DMS 273 (cell line): ENCODE measurements around the gene EPB41L5.
A peak's percentile ranks its signal among the peaks of the same experiment; 100 is the strongest.

Experiments
- DNase-seq: peaks from one replicate; lab custom pipeline; 2025; ENCODE audit not compliant: unreplicated experiment; lab: John Stamatoyannopoulos, UW

EPB41L5 gene

DNA sequence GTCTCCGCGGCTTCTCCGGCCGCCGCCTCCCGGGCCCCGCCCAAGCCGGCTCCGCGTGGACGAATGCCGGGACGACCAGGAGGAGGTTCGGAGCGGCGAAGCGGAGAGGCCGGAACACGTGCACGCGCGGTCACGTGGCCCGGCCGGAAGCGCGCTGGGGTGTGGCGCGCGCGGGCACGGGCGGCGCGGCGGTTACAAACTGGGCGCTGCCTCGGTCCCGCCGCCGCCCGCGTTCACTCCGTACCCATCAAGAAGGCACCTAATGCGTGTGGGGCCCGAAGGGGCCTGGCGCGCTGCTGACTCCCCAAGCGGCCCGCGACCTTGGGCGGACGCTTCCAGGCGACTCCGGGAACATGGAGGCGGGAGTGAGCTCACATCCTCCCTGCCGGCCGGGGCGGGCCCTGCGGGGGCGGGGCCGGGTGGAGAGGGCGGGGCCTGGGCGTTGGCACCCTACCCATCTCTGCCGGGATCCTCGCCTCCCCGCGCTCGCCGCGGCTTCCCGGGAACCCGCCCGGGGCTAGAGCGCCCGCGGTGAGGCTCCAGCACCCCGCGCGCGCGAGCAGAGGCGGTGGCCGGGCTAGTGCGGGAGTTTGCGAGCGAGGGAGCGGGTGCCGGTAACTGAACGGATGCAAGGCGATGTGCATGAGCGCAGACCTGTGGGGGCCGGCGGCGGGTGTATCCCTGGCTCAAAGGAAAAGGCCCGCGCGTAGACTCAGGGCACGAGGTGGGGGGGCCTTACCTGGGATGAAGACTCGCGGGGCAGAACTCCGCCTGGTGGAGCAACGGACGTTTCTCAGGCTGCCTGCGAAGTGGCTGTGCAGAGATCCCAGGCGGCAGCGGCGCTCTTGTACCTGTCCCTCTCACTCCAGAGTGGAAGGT is 210.4 kb downstream of the EPB41L5 start, which contains the start of gene TMEM185B:
TSS of gene TMEM185B (minus strand) at position 367 of the 879 bp plus-strand sequence. CDS start 424 bp downstream, outside the sequence.
- peak; percentile 94 for DNase-seq

DNA sequence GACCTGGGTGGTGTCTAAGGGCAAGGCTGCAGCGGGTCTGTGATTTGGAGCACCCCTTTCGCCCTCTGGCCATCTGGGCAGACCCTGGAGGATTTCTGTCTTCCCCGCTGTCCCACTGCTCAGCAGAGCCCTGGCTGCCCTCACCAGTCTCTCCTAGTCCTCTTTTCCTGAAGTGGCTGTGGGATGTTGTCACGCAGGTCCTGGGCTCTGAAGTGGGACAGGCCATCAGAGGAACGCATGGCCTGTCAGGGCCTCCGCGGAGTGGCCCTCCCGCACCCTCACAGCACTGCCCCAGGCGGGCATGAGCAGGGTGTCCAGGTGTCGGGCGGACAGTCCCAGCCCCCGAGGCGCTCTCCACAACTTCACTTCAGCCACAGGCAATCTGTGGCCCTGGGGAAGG is 211.4 kb downstream of the EPB41L5 start:
- DNase-seq: no peak

DNA sequence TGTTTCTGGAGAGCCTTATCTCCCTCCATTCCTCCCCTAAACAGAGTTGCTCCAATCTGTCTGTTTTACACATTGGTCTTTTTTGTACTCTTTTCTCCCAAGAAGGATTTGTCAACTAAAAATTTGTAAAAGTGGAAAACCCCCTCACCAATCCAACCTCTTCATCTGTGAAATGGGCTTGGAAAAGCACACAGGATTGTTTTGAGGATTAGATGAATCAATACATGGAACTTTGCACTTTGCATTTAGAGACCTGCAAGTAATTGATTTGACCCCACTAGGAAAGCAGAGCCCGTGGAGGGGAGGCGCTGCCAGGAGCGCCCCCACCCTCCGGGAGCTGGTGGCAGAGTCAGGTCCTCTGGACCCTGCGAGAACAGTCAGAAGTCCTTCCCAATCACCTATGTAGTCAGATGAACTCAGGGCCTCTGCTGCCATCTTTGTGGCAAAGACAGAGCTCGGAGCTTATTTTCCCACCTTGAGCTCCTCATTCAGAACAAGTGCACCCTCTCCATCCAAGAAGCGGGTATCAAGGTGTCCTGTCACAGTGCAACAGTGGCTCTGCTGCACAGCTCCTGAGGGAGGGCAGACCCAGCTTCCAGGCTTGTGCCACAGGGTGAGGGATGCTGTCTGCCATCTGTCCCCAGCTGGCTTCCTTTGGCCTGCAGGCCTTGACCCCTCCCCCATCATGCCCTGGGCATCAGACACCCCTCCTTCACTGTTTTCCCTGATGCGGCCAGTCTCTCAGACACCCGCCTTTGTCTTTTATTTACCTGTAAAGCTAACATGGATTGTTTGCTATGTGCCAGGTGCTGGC is 212.1 kb downstream of the EPB41L5 start:
- peak; percentile 22 for DNase-seq

DNA sequence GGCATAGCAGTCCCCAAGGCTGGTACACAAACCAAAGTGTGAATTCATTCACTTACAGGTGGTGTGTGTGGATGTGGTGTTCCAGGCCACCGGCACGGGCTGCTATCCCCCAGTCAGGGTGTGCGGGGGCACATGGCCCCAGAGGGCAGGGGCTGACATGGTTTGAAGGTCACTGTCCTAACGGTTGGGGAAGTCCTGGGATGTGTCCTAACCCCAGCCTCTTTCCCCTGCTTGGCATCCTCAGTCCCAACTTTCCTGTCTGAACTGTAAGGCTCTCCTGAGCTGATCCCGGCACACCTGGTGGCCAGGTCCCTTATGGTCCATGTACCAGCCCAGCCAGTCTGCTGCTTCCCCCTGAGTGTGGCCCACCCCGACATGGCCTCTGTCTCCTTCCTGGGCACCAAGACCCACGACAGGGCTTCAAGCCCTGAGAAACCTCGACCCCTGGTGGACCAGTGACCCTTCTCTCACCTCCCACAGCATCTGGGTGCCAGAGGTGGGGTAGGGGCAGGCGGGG is 212.7 kb downstream of the EPB41L5 start:
- DNase-seq: no peak

DNA sequence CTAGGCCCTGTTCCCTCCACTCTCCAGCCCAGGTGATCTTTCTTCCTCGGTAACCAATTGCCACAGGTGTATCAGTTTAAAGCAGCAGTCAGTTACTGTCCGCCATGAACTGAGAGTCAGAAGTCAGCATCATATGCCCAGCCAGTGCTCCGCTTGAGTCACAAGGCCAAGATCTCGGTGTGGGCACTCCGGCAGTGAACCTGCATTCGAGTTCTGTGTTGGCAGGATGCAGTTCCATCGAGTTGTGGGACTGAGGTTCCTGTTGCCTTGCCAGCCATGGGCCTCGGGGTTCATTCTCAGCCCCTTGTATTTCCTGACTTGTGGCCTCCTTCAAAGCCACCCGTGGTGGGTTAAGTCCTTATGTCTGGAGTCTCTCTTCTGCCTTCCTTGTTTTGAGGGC is 213.4 kb downstream of the EPB41L5 start:
- no peak for DNase-seq

DNA sequence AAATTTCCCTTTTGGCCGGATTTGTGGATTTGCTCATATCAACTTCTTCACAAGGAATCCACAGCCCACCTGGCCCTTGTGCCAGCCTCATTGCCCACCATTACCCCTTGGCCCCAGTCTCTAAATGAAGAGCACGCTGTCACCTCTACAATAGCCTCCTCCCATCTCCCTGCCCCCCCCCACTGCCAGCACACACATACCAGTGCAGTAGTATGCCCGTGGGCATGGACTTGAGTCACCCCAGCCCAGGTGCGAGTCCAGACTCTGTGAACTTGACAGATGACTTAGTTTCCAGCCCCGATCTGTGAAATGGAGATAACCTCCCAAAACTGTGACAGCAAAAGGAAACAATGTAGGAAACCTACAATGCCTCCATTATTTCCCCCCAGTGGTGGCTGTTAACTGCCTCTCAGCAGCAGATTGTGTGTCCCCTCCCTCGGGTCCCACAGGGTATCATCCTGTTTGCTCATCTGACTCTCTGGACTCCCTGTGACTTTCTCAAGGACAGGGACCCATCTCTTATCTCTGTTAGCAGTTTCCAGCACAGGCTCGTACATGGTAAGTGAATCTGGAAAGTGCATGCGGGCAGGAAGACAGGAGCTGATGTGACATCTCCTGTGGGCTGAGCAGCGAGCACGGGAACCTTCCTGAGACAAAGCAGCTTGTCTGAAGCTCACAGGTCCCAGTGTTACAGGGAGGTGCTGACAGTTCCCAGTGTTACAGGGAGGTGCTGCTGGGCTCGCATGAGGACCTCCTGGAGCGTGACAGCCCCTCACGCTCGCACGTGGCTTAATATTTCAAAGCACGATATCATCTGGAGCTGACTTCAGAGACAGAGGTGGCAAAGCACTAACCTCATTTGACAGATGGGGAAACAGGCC is 214.5 kb downstream of the EPB41L5 start:
- DNase-seq: peak; percentile 21

DNA sequence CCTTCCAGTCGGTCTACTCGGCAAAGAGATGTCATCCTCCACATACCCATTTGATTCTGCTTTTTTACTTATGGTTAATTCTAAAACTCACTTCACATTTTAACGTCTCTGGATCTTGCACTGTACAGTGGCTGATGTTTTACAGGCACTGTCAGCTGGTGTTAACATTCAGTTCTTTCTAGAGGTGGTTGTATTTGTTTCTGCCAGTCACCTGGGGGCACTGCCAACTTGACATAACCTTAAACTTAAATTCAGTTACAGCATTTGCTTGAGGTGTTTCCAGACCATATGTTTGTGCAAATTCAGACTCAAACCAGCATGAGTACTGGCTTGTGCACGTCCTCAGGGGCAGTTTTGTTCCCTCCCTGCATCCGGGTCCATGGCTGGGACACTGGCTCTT is 215.6 kb downstream of the EPB41L5 start:
- DNase-seq: peak; percentile 60
